CD14-positive monocyte (primary cell): ENCODE data around the gene CX3CR1. TPM values are rescaled to one million over a fixed set of nuclear protein-coding genes. Genes with fewer than 3 reads are reported as not detected.

Experiments used
- DNase-seq, 3 donors: peaks; one replicate each; pipeline ENCODE4 v3.0.0-alpha.2; 2011 to 2022
- H2AFZ ChIP-seq: 2 replicates; pipeline ENCODE4 v1.6.0; 2012; ENCODE audit warnings: mild to moderate bottlenecking, low read depth, low read length, inconsistent platforms; ENCODE audit not compliant: insufficient read depth, poor library complexity, severe bottlenecking
- H3K27ac ChIP-seq, 2 donors: 1 replicate in 1 of 2; 2 replicates in 1 of 2; pipeline ENCODE4 v1.5.1; 2012 to 2013; ENCODE audit warnings: low read length in 2 of 2, control low read depth in 1 of 2, inconsistent platforms in 1 of 2, low read depth in 1 of 2, mild to moderate bottlenecking in 1 of 2
- H3K27me3 ChIP-seq, 2 donors: one replicate each; pipeline versions ENCODE4 v1.6.0 to v1.6.1; 2011 to 2013; ENCODE audit warnings: low read length in 2 of 2; ENCODE audit not compliant: control insufficient read depth in 2 of 2, insufficient read depth in 2 of 2
- H3K36me3 ChIP-seq, 2 donors: replicated peaks in 1 of 2; 1 replicate in 1 of 2; 2 replicates in 1 of 2; pipeline versions ENCODE4 v1.5.1 to v1.6.1; 2012 to 2013; ENCODE audit warnings: low read length in 2 of 2, control low read depth in 1 of 2, inconsistent platforms in 1 of 2, mild to moderate bottlenecking in 1 of 2; ENCODE audit not compliant: insufficient read depth in 2 of 2, control insufficient read depth in 1 of 2
- H3K4me1 ChIP-seq, 2 donors: 1 replicate in 1 of 2; 2 replicates in 1 of 2; pipeline versions ENCODE4 v1.5.1 to v1.6.1; 2012 to 2013; ENCODE audit warnings: low read length in 2 of 2, control low read depth in 1 of 2, inconsistent platforms in 1 of 2, mild to moderate bottlenecking in 1 of 2, moderate library complexity in 1 of 2; ENCODE audit not compliant: insufficient read depth in 2 of 2, control insufficient read depth in 1 of 2
- H3K4me2 ChIP-seq: replicated peaks from 2 replicates; pipeline ENCODE3; 2012; ENCODE audit warnings: low read length, moderate library complexity, mild to moderate bottlenecking; ENCODE audit not compliant: poor library complexity, severe bottlenecking; ENCODE audit errors: extremely low read depth
- H3K4me3 ChIP-seq, 3 experiments: fragments of 200-600 bp in 1 of 3; sonication (generic) in 1 of 3; replicated peaks in 1 of 3; 1 replicate in 2 of 3; 2 replicates in 1 of 3; pipeline ENCODE4 v1.5.1; 2011 to 2013; ENCODE audit warnings: low read length in 3 of 3, mild to moderate bottlenecking in 3 of 3, control low read depth in 2 of 3, low read depth in 2 of 3, inconsistent platforms in 1 of 3, moderate library complexity in 1 of 3
- H3K79me2 ChIP-seq: 2 replicates; pipeline ENCODE4 v1.6.0; 2012; ENCODE audit warnings: mild to moderate bottlenecking, control low read depth, inconsistent platforms, low read length, moderate library complexity; ENCODE audit not compliant: insufficient read depth
- H3K9ac ChIP-seq: 2 replicates; pipeline ENCODE4 v1.6.0; 2017; ENCODE audit warnings: low read length, mild to moderate bottlenecking; ENCODE audit not compliant: insufficient read depth, poor library complexity, severe bottlenecking
- H3K9me3 ChIP-seq, 2 donors: replicated peaks in 1 of 2; 1 replicate in 1 of 2; 2 replicates in 1 of 2; pipeline versions ENCODE4 v1.5.1 to v1.6.1; 2012 to 2013; ENCODE audit warnings: low read length in 2 of 2, control low read depth in 1 of 2; ENCODE audit not compliant: control insufficient read depth in 1 of 2, insufficient read depth in 1 of 2
- H4K20me1 ChIP-seq: 2 replicates; pipeline ENCODE4 v1.6.0; 2012; ENCODE audit warnings: mild to moderate bottlenecking, low read length, control low read depth, moderate library complexity; ENCODE audit not compliant: insufficient read depth
- H3K27ac Mint-ChIP-seq, 7 donors: one replicate each; pipeline ENCODE4 v1.8.0; 2020; ENCODE audit warnings: mild to moderate bottlenecking in 7 of 7, mixed read lengths in 7 of 7, moderate library complexity in 6 of 7, inconsistent platforms in 2 of 7
- H3K27me3 Mint-ChIP-seq, 3 donors: one replicate each; pipeline ENCODE4 v1.8.0; 2021 to 2022; ENCODE audit warnings: low read depth in 3 of 3, mild to moderate bottlenecking in 3 of 3, mixed read lengths in 3 of 3, moderate library complexity in 3 of 3, inconsistent platforms in 1 of 3
- H3K36me3 Mint-ChIP-seq, 2 donors: one replicate each; pipeline ENCODE4 v1.8.0; 2020; ENCODE audit warnings: mixed read lengths in 2 of 2, inconsistent platforms in 1 of 2, mild to moderate bottlenecking in 1 of 2
- H3K4me1 Mint-ChIP-seq: one replicate; pipeline ENCODE4 v1.8.0; 2020; ENCODE audit warnings: mild to moderate bottlenecking, mixed read lengths
- H3K4me3 Mint-ChIP-seq, 2 donors: one replicate each; pipeline ENCODE4 v1.8.0; 2020; ENCODE audit warnings: mild to moderate bottlenecking in 2 of 2, mixed read lengths in 2 of 2, moderate library complexity in 1 of 2
- H3K9me3 Mint-ChIP-seq, 7 donors: one replicate each; pipeline ENCODE4 v1.8.0; 2020 to 2022; ENCODE audit warnings: mixed read lengths in 7 of 7, mild to moderate bottlenecking in 6 of 7, moderate library complexity in 6 of 7, inconsistent platforms in 2 of 7
- CTCF ChIP-seq: fragments of 200-600 bp; IDR thresholded peaks from one replicate; pipeline ENCODE4 v1.8.0; 2022; ENCODE audit warnings: antibody characterized with exemption, mild to moderate bottlenecking
- WGBS: methylation state at CpG from one replicate; pipeline ENCODE4 v1.1.5; 2013; ENCODE audit warnings: missing lambda C conversion rate; ENCODE audit not compliant: insufficient coverage; 5-methylcytosine and 5-hydroxymethylcytosine counted together
- intact Hi-C, 2 donors: fragments of 100-400 bp; cut with micrococcal nuclease; formaldehyde crosslinking; loops; one replicate each; pipeline versions ENCODE4 v1.15.0 to v1.15.1; 2023
- polyA plus RNA-seq, 3 donors: library from polyadenylated mRNA; depleted of rRNA in 1 of 3; unstranded in 2 of 3; stranded (reverse) in 1 of 3; fragments of 300-500 nt in 2 of 3; fragments of >200 nt in 1 of 3; fragmentation: Illumina TruSeq in 2 of 3; gene quantifications; 1 replicate in 2 of 3; 2 replicates in 1 of 3; pipeline ENCODE4 v1.2.3, GENCODE V29; 2012 to 2021

Gene CX3CR1
- polyA plus RNA-seq, 3 donors, result 25.9 to 405 (median 184) TPM

- Mint-ChIP-seq H3K9me3 (peaks cover 0 to 2% (median 0%) of the 10 kb centered on the region in 7 donors), H3K27me3 (peaks cover 0 to 1% (median 1%) of the 10 kb centered on the region in 3 donors), H3K27ac (no peak overlapping the region), H3K36me3 (no peaks in the 10 kb centered on the region), H3K4me3 (no peak overlapping the region), H3K4me1 (peaks cover 26% of the 10 kb centered on the region)
- H3K9me3 ChIP-seq, result no peaks in the 10 kb centered on the region
- no peaks in the 10 kb centered on the region for H4K20me1 ChIP-seq
- no peak overlapping the region for H2AFZ ChIP-seq
- no peak for DNase-seq
- no peaks in the 10 kb centered on the region for H3K79me2 ChIP-seq
- H3K27ac ChIP-seq, result no peak overlapping the region
- no peak overlapping the region for H3K4me3 ChIP-seq
- no peak overlapping the region for H3K4me2 ChIP-seq
- intact Hi-C loops, result loop anchor here (2.0 to 10.0 kb wide), 3 partner anchors 100 to 188 kb away; partner anchors contain the start of genes GORASP1 (in 1 of the 2) and TTC21A (in 1 of the 2)
- TF ChIP-seq CTCF, result no peak
- H3K4me1 ChIP-seq, result peaks cover 18 to 20% of the 10 kb centered on the region in 2 donors
- no peaks in the 10 kb centered on the region for H3K36me3 ChIP-seq
- H3K27me3 ChIP-seq, result no peaks in the 10 kb centered on the region
- H3K9ac ChIP-seq, result no peak overlapping the region
- WGBS, result 88% methylated on average over 4 of the region's 4 CpGs
Measured at GRCh38 chr3:39289107-39289506, 9.3 kb upstream of the CX3CR1 start.

DNA sequence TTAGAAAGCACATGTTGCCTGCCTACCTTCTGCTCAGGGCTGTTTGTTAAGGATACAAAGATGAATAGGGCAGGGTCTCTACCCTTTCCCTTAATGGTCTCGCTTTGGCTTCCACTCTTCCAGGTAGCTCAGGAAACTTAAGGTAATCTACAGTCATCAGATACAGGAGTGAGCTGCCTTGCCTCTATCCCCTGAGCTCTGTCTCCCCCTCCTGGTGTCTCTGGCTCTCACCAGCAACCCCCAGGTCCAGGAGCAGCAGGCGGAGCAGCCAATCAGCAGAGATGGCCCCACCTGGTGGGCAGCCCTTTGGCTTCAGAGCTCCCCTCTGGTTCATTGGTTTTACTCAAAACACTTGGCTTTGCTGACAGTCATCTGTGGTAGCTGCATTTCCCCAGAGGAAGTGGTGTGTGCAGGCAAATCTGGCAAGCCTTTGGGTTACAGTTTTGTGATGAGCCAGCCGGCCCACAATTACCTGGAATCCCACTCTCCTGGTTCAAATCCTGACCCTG is 8.5 kb upstream of the CX3CR1 start:
- Histone ChIP-seq H2AFZ (no peak overlapping the region), H3K27ac (no peak overlapping the region), H4K20me1 (no peaks in the 10 kb centered on the region), H3K36me3 (no peaks in the 10 kb centered on the region), H3K4me2 (no peak overlapping the region), H3K9ac (no peak overlapping the region), H3K27me3 (no peaks in the 10 kb centered on the region), H3K79me2 (no peaks in the 10 kb centered on the region), H3K9me3 (no peaks in the 10 kb centered on the region), H3K4me3 (no peak overlapping the region), H3K4me1 (peaks cover 21 to 23% of the 10 kb centered on the region in 2 donors)
- intact Hi-C loops, result loop anchor here (1.0 to 10.0 kb wide), 4 partner anchors 99 to 188 kb away; partner anchors contain the start of genes GORASP1 (in 1 of the 2) and TTC21A (in 1 of the 2)
- Mint-ChIP-seq H3K27ac (peak overlapping the region in 3 of 7 donors; percentile 26 to 80 (median 38)), H3K4me1 (peaks cover 28% of the 10 kb centered on the region), H3K27me3 (peaks cover 0 to 1% (median 1%) of the 10 kb centered on the region in 3 donors), H3K9me3 (peaks cover 0 to 2% (median 0%) of the 10 kb centered on the region in 7 donors), H3K36me3 (no peaks in the 10 kb centered on the region), H3K4me3 (no peak overlapping the region)
- WGBS, result 0% methylated on average over 2 of the region's 3 CpGs
- peak; percentile 94 for TF ChIP-seq CTCF
- DNase-seq, result peak; percentile 69 to 80 (median 76)
